IPS-18c (cell line): Measurements from ENCODE around the gene AARS1.
A peak's percentile ranks its signal among the peaks of the same experiment; 100 is the strongest.
"Not testable (repeated sequence)": the region's sequence is repeated elsewhere in the genome, so short reads cannot be mapped to it uniquely, and the experiment has no call there.

ENCODE experiments used
- H3K4me3 ChIP-seq: 2 replicates; pipeline ENCODE4 v1.7.0; 2013; ENCODE audit warnings: low read depth, mild to moderate bottlenecking, low read length, moderate library complexity; ENCODE audit not compliant: insufficient read depth
- H3K9me3 ChIP-seq: one replicate; pipeline ENCODE4 v1.6.1; 2013; ENCODE audit warnings: mild to moderate bottlenecking, low read length, moderate library complexity; ENCODE audit not compliant: control insufficient read depth, insufficient read depth

The AARS1 gene

DNA sequence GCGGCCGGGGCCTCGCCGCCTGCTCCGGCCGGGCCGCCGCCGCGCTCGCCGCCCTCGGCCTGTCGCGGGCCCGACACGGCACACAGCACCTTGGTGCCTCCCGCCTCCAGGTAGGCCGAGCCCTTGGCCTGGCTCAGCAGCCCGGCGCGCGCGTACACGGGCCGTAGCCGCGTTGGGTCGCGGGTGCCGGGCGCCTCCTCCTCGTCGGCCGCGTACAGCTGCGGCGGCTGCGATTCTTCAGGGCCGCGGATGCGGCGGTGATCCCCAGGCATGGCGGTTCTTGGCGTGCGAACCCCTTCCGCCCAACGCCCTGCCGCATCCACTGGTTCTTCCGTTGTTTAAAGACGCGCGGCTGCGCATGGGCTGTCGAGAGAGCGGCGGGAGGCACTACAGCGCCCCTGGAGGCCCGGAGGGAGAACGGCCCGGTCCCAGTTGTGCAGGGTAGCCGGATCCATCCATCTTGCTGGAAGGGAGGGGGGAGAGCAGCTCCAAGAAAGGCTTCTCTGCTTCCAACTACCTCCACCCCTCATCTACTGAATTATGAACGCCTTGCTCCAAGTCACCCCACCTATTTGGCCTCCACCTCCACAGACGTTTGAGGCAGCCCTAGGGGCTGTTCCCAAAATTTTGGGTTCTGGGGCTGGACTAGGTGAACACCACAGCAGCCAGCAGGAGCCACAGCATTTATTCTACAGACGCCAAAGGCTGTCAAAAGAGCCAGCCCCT is 37.5 kb downstream of the AARS1 start, which contains the start of gene EXOSC6:
EXOSC6 (minus strand) TSS at position 312 of the 726 bp plus-strand sequence; CDS start at position 272, 40 bp downstream.
- Histone ChIP-seq H3K4me3 (peak within 1 kb of the TSS; percentile 80), H3K9me3 (no peaks in the 10 kb centered on the region)

GRCh38 chr16:70250748-70251628 is 38.3 kb downstream of the AARS1 start:
- H3K9me3 ChIP-seq, result no peaks in the 10 kb centered on the region
- H3K4me3 ChIP-seq, result peak overlapping the region; percentile 80

DNA sequence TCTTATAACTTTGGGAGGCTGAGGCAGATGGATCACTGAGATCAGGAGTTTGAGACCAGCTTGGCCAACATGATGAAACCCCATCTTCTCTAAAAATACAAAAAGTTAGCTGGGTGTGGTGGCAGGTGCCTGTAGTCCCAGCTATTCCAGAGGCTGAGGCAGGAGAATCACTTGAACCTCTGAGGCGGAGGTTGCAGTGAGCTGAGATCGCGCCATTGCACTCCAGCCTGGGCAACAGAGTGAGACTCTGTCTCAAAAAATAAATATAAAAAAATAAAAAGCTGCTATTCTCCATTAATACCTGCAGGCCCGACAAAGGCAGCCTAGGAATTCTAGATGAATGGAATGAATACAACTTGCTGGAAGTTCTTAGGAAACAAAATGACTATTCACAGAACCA is 39.6 kb downstream of the AARS1 start:
- H3K9me3 ChIP-seq, H3K4me3 ChIP-seq: not testable (repeated sequence)

- H3K4me3 ChIP-seq, result not testable (repeated sequence)
These were observed 50.5 kb downstream of the AARS1 start for GRCh38 chr16:70238773-70239172.

GRCh38 chr16:70231831-70232230 is 57.5 kb downstream of the AARS1 start:
- not testable (repeated sequence) for H3K9me3 ChIP-seq, H3K4me3 ChIP-seq

More at GRCh38 chr16:70238773-70239172, 50.5 kb downstream of the AARS1 start:
- H3K9me3 ChIP-seq, result not testable (repeated sequence)

- H3K9me3 ChIP-seq, H3K4me3 ChIP-seq: not testable (repeated sequence)
These were observed 63.3 kb downstream of the AARS1 start for GRCh38 chr16:70226024-70226423.

DNA sequence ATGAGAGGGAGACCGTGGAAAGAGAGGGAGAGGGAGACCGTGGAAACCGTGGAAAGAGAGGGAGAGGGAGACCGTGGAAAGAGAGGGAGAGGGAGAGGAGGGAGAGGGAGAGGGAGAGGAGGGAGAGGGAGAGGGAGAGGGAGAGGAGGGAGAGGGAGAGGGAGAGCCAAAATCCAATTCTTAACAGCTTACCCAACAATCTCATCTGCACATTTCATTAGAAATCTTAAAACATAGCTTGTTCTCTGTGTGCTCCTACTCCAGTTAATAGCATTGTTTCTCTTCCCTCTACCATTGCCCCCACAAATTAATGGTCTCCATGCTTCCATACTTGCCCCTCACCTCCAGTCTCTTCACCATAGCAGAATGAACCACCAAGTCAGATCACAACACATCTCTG is 63.9 kb downstream of the AARS1 start:
- H3K4me3 ChIP-seq, H3K9me3 ChIP-seq: not testable (repeated sequence)

DNA sequence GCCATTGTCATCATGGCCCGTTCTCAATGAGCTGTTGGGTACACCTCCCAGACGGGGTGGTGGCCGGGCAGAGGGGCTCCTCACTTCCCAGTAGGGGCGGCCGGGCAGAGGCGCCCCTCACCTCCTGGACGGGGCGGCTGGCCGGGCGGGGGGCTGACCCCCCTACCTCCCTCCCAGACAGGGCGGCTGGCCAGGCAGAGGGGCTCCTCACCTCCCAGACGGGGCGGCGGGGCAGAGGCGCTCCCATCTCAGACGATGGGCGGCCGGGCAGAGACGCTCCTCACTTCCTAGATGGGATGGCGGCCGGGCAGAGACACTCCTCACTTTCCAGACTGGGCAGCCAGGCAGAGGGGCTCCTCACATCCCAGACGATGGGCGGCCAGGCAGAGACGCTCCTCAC is 64.7 kb downstream of the AARS1 start:
- not testable (repeated sequence) for H3K9me3 ChIP-seq, H3K4me3 ChIP-seq

DNA sequence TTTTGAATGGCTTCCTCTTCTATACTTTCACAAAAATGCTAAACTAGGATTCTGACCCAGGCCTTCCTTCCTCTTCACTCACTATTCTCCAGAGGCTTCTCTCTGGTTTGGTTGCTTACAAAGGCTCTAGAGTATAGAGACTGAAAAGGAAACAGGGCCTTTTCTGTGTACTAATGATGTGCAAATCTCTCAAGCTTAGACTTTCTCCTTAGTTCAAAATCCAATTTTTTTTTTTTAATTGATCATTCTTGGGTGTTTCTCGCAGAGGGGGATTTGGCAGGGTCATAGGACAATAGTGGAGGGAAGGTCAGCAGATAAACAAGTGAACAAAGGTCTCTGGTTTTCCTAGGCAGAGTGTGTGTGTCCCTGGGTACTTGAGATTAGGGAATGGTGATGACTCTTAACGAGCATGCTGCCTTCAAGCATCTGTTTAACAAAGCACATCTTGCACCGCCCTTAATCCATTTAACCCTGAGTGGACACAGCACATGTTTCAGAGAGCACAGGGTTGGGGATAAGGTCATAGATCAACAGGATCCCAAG is 65.3 kb downstream of the AARS1 start:
- not testable (repeated sequence) for H3K4me3 ChIP-seq, H3K9me3 ChIP-seq

DNA sequence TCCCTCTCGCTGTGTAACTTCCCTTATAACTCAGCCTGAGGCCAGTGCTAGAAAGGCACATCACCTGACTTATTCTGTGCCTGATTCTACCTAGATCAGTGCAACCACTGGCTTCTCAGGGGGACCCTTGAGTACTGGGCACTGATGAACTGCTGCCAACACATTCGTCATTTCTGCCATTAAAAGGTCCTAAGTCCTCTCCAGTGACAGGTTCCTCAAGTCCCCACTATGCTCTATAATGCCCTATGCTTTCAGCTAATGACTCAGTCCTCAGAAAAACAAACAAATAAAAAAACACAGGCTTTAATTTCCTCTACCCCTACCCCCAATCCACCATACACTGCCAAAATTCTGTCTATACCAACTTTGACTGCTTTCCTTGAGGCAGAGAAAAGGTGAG is 66.1 kb downstream of the AARS1 start:
- not testable (repeated sequence) for H3K9me3 ChIP-seq, H3K4me3 ChIP-seq

GRCh38 chr16:70222574-70222973 is 66.7 kb downstream of the AARS1 start:
- H3K4me3 ChIP-seq, result not testable (repeated sequence)

DNA sequence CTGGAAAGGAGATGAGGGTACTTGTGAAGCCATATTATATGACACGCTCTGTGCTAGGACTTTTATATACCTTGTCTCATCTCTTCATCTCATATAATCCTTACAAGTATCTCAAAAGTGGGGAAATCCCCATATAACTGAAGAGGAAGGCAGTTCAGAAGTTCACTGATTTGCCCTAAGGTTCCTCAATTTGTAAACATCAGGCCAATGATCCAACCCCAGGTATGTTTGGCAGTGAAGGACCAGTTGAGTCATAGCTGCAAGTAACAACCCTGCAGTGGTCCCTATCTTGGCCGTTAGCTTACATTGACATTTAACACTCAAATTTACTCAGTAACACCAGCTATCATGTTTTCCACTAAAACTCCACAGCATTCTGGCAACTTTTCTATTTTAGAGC is 70.7 kb downstream of the AARS1 start:
- not testable (repeated sequence) for H3K9me3 ChIP-seq, H3K4me3 ChIP-seq

More at GRCh38 chr16:70222574-70222973, 66.7 kb downstream of the AARS1 start:
- H3K9me3 ChIP-seq, result not testable (repeated sequence)

DNA sequence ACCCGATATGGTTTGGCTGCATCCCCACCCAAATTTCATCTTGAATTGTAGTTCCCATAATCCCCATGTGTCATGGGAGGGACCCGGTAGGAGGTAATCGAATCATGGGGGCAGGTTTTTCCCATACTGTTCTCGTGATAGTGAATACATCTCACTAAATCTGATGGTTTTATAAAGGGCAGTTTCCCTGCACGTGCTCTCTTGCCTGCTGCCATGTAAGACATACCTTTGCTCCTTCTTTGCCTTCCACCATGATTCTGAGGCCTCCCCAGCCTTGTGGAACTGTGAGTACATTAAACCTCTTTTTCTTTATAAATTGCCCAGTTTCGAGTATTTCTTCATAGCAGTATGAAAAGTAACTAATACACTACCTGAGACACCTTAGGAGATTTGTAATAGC is 82.9 kb downstream of the AARS1 start:
- H3K9me3 ChIP-seq, H3K4me3 ChIP-seq: not testable (repeated sequence)

DNA sequence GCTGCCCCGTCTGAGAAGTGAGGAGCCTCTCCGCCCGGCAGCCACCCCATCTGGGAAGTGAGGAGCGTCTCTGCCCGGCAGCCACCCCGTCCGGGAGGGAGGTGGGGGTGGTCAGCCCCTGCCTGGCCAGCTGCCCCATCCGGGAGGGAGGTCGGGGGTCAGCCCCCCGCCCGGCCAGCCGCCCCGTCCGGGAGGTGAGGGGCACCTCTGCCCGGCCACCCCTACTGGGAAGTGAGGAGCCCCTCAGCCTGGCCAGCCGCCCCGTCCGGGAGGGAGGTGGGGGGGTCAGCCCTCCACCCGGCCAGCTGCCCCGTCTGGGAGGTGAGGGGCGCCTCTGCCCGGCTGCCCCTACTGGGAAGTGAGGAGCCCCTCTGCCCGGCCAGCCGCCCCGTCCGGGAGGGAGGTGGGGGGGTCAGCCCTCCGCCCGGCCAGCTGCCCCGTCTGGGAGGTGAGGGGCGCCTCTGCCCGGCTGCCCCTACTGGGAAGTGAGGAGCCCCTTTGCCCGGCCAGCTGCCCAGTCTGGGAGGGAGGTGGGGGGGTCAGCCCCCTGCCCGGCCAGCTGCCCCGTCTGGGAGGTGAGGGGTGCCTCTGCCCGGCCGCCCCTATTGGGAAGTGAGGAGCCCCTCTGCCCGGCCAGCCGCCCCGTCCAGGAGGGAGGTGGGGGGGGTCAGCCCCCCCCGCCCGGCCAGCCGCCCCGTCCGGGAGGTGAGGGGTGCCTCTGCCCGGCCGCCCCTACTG is 84.5 kb downstream of the AARS1 start:
- H3K4me3 ChIP-seq, H3K9me3 ChIP-seq: not testable (repeated sequence)

- not testable (repeated sequence) for H3K4me3 ChIP-seq, H3K9me3 ChIP-seq
These were observed 85.3 kb downstream of the AARS1 start for GRCh38 chr16:70204010-70204409.

DNA sequence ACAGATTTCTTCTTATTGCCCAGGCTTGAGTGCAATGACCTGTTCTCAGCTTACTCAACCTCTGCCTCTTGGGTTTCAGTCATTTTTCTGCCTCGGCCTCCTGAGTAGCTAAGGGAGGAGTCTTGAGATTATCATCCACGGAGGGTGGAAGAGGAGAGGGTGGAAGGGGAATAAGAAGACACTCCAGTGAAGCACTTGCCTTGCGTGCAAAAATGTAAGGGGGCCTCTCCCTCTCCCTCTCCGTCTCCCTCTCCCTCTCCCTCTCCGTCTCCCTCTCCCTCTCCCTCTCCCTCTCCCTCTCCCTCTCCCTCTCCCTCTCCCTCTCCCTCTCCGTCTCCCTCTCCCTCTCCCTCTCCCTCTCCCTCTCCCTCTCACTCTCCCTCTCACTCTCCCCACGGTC is 85.8 kb downstream of the AARS1 start:
- H3K9me3 ChIP-seq, H3K4me3 ChIP-seq: not testable (repeated sequence)
